Smooth muscle cell (in vitro differentiated cells): ENCODE results near the gene SORBS1. TPM values are rescaled to one million over a fixed set of nuclear protein-coding genes. Genes with fewer than 3 reads are reported as not detected.

Experiments used
- DNase-seq: peaks from one replicate; lab custom pipeline; 2025; ENCODE audit not compliant: unreplicated experiment; lab: John Stamatoyannopoulos, UW
- H2AFZ ChIP-seq: fragments of 200-600 bp; sonication (generic); 2 replicates; pipeline ENCODE4 v1.6.0; 2016; ENCODE audit warnings: antibody characterized with exemption, low read depth, mild to moderate bottlenecking
- H3F3A ChIP-seq: fragments of 200-600 bp; sonication (generic); 2 replicates; pipeline ENCODE4 v1.6.0; 2017; ENCODE audit warnings: antibody characterized with exemption, low read depth
- H3K27ac ChIP-seq: fragments of 200-600 bp; sonication (generic); 2 replicates; pipeline ENCODE4 v1.5.1; 2016; ENCODE audit warnings: low read depth, mild to moderate bottlenecking
- H3K27me3 ChIP-seq: fragments of 200-600 bp; sonication (generic); 2 replicates; pipeline ENCODE4 v1.6.1; 2016; ENCODE audit warnings: low read depth, mild to moderate bottlenecking
- H3K36me3 ChIP-seq: fragments of 200-600 bp; sonication (generic); 2 replicates; pipeline ENCODE4 v1.5.1; 2016; ENCODE audit warnings: low read depth
- H3K4me1 ChIP-seq: fragments of 200-600 bp; sonication (generic); 2 replicates; pipeline ENCODE4 v1.5.1; 2016; ENCODE audit warnings: low read depth
- H3K4me2 ChIP-seq: fragments of 200-600 bp; sonication (generic); 2 replicates; pipeline ENCODE4 v1.6.0; 2016; ENCODE audit warnings: mild to moderate bottlenecking
- H3K4me3 ChIP-seq: fragments of 200-600 bp; sonication (generic); 2 replicates; pipeline ENCODE4 v1.5.1; 2016; ENCODE audit warnings: mild to moderate bottlenecking
- H3K79me2 ChIP-seq: fragments of 200-600 bp; sonication (generic); 2 replicates; pipeline ENCODE4 v1.6.0; 2016; ENCODE audit warnings: low read depth, mild to moderate bottlenecking
- H3K9ac ChIP-seq: fragments of 200-600 bp; sonication (generic); 2 replicates; pipeline ENCODE4 v1.6.0; 2016; ENCODE audit warnings: low read depth
- H3K9me3 ChIP-seq: fragments of 200-600 bp; sonication (generic); replicated peaks from 2 replicates; pipeline ENCODE4 v1.5.1; 2016; ENCODE audit warnings: low read depth
- H4K20me1 ChIP-seq: fragments of 200-600 bp; sonication (generic); 2 replicates; pipeline ENCODE4 v1.6.0; 2016; ENCODE audit warnings: low read depth
- CTCF ChIP-seq: fragments of 200-600 bp; sonication (generic); IDR thresholded peaks from 2 replicates; pipeline ENCODE4 v1.5.1; 2017; ENCODE audit warnings: borderline replicate concordance, mild to moderate bottlenecking, antibody characterized with exemption; ENCODE audit not compliant: insufficient read depth, poor library complexity, severe bottlenecking
- WGBS: methylation state at CpG from one replicate; pipeline ENCODE4 v1.1.7; 2016; ENCODE audit warnings: low lambda C conversion rate; 5-methylcytosine and 5-hydroxymethylcytosine counted together
- polyA plus RNA-seq: library from polyadenylated mRNA; unstranded; fragments of >200 nt; fragmentation: Nextera tagmentation; extraction: Ambion mirVana; gene quantifications from 2 replicates; pipeline ENCODE4 v1.2.1, GENCODE V29; 2016
- total RNA-seq: library from RNA; depleted of rRNA; stranded (reverse); fragments of >200 nt; gene quantifications from 2 replicates; pipeline ENCODE4 v1.2.3, GENCODE V29; 2014

Gene SORBS1
- total and polyA plus RNA-seq, 2 experiments from 2014 or later = 14.6 to 21.0 TPM

DNA sequence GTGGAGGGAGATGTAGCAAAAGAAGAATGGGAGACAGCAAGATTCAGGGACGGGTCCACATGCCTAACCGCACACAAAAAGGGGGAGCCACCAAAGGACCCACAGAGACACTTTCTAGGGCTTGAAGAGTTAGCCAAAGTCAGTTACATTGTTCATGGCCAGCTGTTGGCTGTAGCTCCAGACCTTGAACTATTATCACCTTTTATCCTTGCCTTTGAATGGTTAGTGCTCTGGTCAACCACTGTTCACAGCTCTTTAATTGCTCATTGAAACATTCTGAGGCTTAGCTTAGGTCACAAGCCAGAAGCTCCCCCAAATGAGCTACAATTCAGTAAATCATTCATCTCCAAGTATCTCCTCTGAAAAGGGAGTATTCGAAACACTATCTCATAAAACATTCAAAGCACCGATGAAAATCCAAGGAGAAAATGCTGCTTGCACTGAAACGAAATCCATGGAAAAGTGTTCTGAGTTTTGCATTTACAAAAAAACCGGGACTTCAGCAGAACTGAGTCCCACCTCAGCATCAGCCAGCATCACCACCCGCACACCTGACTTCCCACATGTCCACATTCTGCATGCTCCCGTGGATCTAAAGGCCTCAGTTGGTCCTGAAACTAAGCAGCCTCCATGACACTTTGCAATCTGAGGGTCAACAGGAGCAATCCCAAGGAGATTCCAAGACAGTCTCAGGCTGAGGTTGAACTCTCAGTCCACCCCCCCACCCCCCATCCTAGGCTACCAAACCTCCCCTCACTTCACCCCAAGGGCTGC lies 4.0 kb downstream of the SORBS1 start:
- no peak for DNase-seq
- H3K9me3 ChIP-seq = no peaks in the 10 kb centered on the region
- H3K27me3 ChIP-seq = no peaks in the 10 kb centered on the region
- H3K4me2 ChIP-seq = no peak overlapping the region
- peaks cover 22% of the 10 kb centered on the region for H4K20me1 ChIP-seq
- peaks cover 61% of the 10 kb centered on the region for H3K79me2 ChIP-seq
- no peaks in the 10 kb centered on the region for H3K36me3 ChIP-seq
- no peak overlapping the region for H3K9ac ChIP-seq
- H3K4me3 ChIP-seq = no peak overlapping the region
- H3K4me1 ChIP-seq = peaks cover 17% of the 10 kb centered on the region
- no peak overlapping the region for H2AFZ ChIP-seq
- H3K27ac ChIP-seq = no peak overlapping the region
- no peak for TF ChIP-seq CTCF
- H3F3A ChIP-seq = peaks cover 8% of the 10 kb centered on the region
- 91% methylated on average over 8 of the region's 8 CpGs for WGBS

DNA sequence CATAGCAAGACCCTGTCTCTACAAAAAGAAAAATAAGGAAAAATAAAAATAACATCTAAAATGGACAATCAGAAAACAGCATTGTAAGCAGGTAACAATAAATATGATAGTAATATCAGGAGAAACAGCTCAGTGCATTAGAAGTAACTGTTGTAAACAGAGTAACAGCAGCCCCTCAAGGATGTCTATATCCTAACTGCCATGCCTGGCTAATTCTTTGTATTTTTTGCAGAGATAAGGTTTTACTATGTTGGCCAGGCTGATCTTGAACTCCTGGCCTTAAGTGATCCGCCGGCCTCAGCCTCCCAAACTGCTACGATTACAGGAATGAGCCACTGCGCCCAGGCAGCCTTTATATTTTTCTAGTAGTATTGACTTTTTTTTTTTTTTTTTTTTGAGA lies 7.5 kb downstream of the SORBS1 start:
- peaks cover 26% of the 10 kb centered on the region for H4K20me1 ChIP-seq
- no peak overlapping the region for H3K4me2 ChIP-seq
- no peaks in the 10 kb centered on the region for H3K27me3 ChIP-seq
- no peaks in the 10 kb centered on the region for H3K9me3 ChIP-seq
- H3F3A ChIP-seq = no peaks in the 10 kb centered on the region
- no peak overlapping the region for H3K4me3 ChIP-seq
- whole genome bisulfite sequencing = 98% methylated on average over 4 of the region's 4 CpGs
- peaks cover 68% of the 10 kb centered on the region for H3K79me2 ChIP-seq
- no peak for TF ChIP-seq CTCF
- no peak overlapping the region for H3K27ac ChIP-seq
- H2AFZ ChIP-seq = no peak overlapping the region
- no peaks in the 10 kb centered on the region for H3K36me3 ChIP-seq
- peaks cover 6% of the 10 kb centered on the region for H3K4me1 ChIP-seq
- DNase-seq = no peak
- no peak overlapping the region for H3K9ac ChIP-seq

- peaks cover 6% of the 10 kb centered on the region for H3K4me1 ChIP-seq
- peaks cover 18% of the 10 kb centered on the region for H4K20me1 ChIP-seq
- WGBS = 60% methylated on average over 5 of the region's 5 CpGs
- H3K27me3 ChIP-seq = no peaks in the 10 kb centered on the region
- no peak overlapping the region for H3K9ac ChIP-seq
- H3K79me2 ChIP-seq = peaks cover 66% of the 10 kb centered on the region
- no peaks in the 10 kb centered on the region for H3F3A ChIP-seq
- DNase-seq = no peak
- H3K4me2 ChIP-seq = no peak overlapping the region
- no peak for TF ChIP-seq CTCF
- no peak overlapping the region for H3K27ac ChIP-seq
- no peaks in the 10 kb centered on the region for H3K9me3 ChIP-seq
- H2AFZ ChIP-seq = no peak overlapping the region
- H3K4me3 ChIP-seq = no peak overlapping the region
- no peaks in the 10 kb centered on the region for H3K36me3 ChIP-seq
Observed at GRCh38 chr10:95552679-95553342, 8.4 kb downstream of the SORBS1 start.
